Measurements from ENCODE around the gene RND2. TPM values are rescaled to one million over a fixed set of nuclear protein-coding genes. Genes with fewer than 3 reads are reported as not detected.

Gene RND2
- total and polyA plus RNA-seq, 2 experiments from 2014 or later: 18.5 to 22.9 TPM

- peaks cover 9% of the 10 kb centered on the region; the same call in 1 of the 2 replicates for H3K36me3 ChIP-seq (ENCODE audit: insufficient read depth)
- H3K79me2 ChIP-seq (replicated peaks; ENCODE audit: insufficient read depth): peaks cover 33% of the 10 kb centered on the region
- H3K4me2 ChIP-seq: no peak overlapping the region
- Mint-ChIP-seq H3K4me3 (peak overlapping the region; percentile 10; the same call in 2 of the 3 replicates), H3K27ac (no peak overlapping the region; the same call in 1 of the 2 replicates), H3K27me3 (ENCODE audit: insufficient read depth, low read depth, poor library complexity) (peaks cover 5% of the 10 kb centered on the region), H3K4me1 (peaks cover 58% of the 10 kb centered on the region), H3K36me3 (ENCODE audit: low read depth) (peaks cover 53% of the 10 kb centered on the region), H3K9me3 (no peaks in the 10 kb centered on the region)
- H3K4me3 ChIP-seq: no peak overlapping the region
- H3K27ac ChIP-seq (ENCODE audit: low read depth): no peak overlapping the region
- ATAC-seq (no peak), DNase-seq (ENCODE audit: low spot score) (no peak)
- H4K20me1 ChIP-seq (replicated peaks; ENCODE audit: insufficient read depth): peaks cover 10% of the 10 kb centered on the region
- peaks cover 28% of the 10 kb centered on the region for H3K4me1 ChIP-seq (ENCODE audit: insufficient read depth)
- H3F3A ChIP-seq (replicated peaks; ENCODE audit: low read depth): 0 out of 2 replicates have a peak, but pooled peaks cover 2% of the 10 kb centered on the region
- H2AFZ ChIP-seq: no peak overlapping the region
- TF ChIP-seq JUNB (IDR thresholded peaks at IDR 0.05; ENCODE audit: unreplicated experiment) (no peak), ZNF331 (CRISPR knock-in tag; IDR thresholded peaks at IDR 0.05; ENCODE audit: low read depth) (no peak), ZNF114 (CRISPR knock-in tag; IDR thresholded peaks at IDR 0.05) (no peak), STAT1 (IDR thresholded peaks at IDR 0.05; ENCODE audit: unreplicated experiment) (no peak), ZNF462 (CRISPR knock-in tag; IDR thresholded peaks at IDR 0.05) (no peak), CREB1 (CRISPR knock-in tag; IDR thresholded peaks at IDR 0.05; ENCODE audit: low read depth) (no peak), NANOG (IDR thresholded peaks at IDR 0.05; ENCODE audit: borderline replicate concordance) (no peak)
- TF ChIP-seq, protein P1, sequence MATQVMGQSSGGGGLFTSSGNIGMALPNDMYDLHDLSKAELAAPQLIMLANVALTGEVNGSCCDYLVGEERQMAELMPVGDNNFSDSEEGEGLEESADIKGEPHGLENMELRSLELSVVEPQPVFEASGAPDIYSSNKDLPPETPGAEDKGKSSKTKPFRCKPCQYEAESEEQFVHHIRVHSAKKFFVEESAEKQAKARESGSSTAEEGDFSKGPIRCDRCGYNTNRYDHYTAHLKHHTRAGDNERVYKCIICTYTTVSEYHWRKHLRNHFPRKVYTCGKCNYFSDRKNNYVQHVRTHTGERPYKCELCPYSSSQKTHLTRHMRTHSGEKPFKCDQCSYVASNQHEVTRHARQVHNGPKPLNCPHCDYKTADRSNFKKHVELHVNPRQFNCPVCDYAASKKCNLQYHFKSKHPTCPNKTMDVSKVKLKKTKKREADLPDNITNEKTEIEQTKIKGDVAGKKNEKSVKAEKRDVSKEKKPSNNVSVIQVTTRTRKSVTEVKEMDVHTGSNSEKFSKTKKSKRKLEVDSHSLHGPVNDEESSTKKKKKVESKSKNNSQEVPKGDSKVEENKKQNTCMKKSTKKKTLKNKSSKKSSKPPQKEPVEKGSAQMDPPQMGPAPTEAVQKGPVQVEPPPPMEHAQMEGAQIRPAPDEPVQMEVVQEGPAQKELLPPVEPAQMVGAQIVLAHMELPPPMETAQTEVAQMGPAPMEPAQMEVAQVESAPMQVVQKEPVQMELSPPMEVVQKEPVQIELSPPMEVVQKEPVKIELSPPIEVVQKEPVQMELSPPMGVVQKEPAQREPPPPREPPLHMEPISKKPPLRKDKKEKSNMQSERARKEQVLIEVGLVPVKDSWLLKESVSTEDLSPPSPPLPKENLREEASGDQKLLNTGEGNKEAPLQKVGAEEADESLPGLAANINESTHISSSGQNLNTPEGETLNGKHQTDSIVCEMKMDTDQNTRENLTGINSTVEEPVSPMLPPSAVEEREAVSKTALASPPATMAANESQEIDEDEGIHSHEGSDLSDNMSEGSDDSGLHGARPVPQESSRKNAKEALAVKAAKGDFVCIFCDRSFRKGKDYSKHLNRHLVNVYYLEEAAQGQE (IDR thresholded peaks at IDR 0.05; ENCODE audit: unreplicated experiment): no peak
- no peaks in the 10 kb centered on the region for H3K9me2 ChIP-seq (ENCODE audit: insufficient read depth)
- no peaks in the 10 kb centered on the region for H3K27me3 ChIP-seq (ENCODE audit: insufficient read depth)
Observed at GRCh38 chr17:43016216-43016615, 8.8 kb upstream of the RND2 start.

All from GM23338 (cell line).